NCI-H187 treated with DMSO at 0.1 percent for 48 hours (cell line): ENCODE results near the gene KCNH5.

Experiments used
- DNase-seq: peaks from one replicate; lab custom pipeline; 2025; lab: John Stamatoyannopoulos, UW

The KCNH5 gene

DNA sequence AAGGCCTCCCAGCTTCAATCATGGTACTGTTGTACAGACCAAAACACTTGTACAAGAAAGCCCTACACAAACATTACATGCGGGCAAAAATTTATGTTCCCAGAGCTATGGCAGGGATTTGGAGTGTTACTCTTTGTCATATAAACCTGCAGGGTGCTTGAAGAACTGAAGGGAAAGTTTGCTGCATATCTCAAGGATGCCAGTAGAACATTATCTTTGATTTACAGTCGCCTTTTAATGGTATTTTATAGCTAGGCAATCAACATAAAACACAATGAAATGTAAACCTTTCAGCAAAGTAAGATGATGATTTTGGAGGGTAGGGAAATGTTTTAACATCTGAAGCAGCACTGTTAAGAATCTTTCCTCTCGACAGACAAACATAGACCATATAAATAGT is 305.6 kb downstream of the KCNH5 start:
- peak; percentile 44 for DNase-seq

GRCh38 chr14:62736048-62737043 is 308.9 kb downstream of the KCNH5 start:
- DNase-seq: no peak

DNA sequence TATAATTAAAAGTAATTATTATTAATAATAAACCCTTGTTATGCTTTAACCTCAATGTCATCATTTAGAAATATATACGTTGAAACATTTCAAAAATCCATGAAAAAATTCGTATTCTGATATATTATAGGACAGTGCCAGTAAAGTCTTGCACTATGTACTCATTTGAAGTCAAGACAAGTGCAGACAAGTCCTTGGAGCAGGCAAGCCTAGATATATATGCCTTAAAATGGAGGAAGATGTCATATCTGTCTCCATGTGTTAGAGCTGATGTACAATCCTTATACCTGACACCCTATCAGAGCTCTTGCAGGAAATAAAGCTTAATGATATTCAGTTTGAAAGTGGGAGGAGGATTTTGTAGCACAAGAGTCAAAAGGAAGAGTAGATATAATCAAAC is 310.4 kb downstream of the KCNH5 start:
- no peak for DNase-seq

GRCh38 chr14:62722406-62722805 is 322.9 kb downstream of the KCNH5 start:
- no peak for DNase-seq

- no peak for DNase-seq
These were observed 326.6 kb downstream of the KCNH5 start for GRCh38 chr14:62718629-62719028.

DNA sequence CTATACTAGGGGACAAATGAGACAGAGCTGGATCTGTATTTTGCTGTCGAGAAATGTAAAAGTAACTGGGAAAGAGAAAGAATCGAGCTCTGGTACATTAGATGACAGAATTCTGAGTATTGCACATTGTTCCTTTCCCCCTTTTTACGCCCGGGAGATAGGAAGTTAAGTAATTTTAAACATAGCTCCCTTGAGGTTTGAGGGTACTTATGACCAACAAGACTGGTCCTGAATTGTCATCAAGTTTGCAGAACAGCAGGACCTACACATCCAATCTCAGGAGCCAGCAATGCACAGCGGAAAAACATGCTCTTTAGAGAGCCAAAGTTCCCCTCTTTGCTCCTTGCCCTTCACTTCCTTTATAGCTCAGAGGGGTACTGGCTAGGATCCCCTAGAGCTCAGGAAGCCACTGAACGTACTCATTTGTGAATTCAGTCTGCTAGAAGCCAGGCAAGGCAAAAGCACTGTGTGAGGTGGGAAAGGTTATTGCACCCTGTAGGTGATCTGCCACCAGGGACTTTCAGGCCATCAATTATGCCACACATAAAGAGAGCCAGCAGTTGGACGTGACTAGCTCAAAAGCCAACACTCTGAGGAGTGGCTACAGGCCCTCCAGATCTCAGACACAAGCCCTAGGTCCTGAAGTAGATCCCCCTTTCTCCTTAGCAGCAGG is 333.8 kb downstream of the KCNH5 start:
- DNase-seq: no peak

GRCh38 chr14:62710811-62711210 is 334.4 kb downstream of the KCNH5 start:
- no peak for DNase-seq

DNA sequence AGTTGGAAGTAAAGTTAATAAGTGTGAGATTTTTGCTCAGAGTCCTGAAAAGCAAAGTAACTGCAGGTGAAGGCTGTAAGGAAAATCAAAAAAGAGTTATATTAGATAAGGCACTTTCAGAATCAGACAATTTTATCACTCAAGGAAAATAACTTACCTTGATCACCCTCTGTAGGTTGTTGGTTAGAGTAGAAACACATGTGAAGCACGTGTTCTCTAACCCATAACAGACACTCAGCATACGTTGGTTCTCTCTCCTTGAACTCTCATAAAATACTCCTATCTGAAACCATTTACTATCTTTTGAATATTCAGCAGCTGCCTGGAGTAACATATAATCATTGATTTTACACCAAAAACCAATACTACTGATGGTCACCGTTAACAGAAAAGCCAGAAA is 335.5 kb downstream of the KCNH5 start:
- no peak for DNase-seq

- DNase-seq: no peak
These were observed 339.0 kb downstream of the KCNH5 start for GRCh38 chr14:62706217-62706616.

- DNase-seq: no peak
These were observed 347.8 kb downstream of the KCNH5 start for GRCh38 chr14:62697461-62697860.

GRCh38 chr14:62696929-62697328 is 348.3 kb downstream of the KCNH5 start:
- DNase-seq: no peak

DNA sequence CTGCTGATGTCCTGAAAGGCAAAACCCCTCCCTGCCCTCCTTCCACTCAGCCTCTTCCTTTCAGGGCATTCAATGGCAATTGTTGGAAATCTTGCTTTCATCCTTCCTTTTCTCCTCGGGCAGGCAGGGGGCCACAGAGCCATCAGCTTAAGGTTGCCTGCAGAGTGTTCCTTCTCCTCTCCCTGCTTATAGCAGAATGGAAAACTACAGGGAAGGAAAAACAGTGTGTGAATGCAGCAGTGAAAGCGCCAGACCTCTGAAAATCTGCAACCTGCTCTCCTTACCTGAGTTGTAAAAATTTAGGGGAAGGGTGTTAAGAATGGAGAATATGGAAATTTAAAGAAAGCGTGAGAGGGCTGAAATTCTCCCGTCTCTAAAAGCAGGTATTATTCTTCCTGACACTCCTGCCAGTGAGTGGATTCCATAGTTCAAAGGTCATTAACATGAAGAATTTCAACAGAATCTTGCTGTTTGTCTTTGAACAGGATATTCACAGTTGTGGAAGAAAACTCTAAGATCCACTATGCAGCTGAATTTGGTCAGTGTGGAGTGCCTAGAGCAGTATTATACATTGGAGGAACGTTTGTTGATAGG is 348.8 kb downstream of the KCNH5 start:
- DNase-seq: no peak

DNA sequence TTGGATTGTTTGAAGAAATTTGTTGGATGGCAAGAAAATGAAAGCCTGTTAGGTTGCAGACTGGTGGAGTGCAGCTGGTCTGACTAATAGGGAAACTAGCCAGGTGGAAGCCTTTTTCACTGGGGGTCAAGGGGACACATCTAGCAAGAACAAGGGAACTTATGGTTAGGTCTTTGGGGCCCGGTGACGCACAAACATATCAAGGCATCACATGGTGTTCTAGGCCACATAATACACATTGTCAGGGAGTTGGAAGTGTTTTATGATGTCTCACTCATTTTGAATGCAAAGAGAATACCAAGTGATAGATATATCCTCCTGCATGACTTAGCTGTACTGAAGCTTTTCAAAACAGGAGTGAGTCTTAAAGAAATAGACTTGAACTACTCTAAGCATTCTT is 351.2 kb downstream of the KCNH5 start:
- no peak for DNase-seq

GRCh38 chr14:62692490-62693106 is 352.7 kb downstream of the KCNH5 start:
- DNase-seq: no peak

DNA sequence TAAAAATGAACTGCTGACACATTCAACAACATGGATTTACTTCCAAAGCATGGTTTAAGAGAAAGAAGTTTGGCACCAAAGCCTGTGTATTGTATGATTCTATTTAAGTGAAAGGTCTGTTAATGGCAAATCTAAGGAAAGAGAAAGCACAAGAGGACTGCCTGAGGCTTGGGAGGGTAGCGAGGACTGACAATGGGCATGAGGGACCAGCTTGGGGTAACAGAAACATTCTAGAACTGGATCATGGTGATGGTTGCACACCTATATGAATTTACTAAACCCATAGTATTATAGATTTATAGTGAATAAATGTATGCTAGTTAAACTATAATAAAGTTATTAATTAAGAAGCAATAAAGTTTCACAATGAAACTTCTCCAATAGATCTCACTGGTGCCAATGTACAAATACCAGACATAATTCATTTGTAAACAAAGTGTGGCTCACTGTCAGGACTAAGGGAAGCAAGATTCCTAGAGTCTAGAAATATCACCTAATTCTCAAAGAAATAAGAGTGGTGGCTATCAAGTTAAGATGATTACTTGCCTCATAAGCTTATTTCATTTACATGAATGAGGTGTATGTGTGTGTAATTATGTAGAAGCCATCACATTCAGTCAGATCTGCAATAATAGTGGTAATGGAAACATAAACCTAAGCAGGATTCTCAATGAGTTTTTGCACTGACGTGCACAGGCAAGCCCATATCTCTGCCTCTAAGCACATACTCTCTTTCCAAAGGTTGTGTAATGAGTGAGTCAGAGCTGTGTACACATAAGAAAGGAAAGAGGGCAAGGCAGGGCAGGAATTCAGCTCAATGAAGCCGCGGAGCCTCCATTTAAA is 353.4 kb downstream of the KCNH5 start:
- peak; percentile 29 for DNase-seq

- no peak for DNase-seq
These were observed 355.5 kb downstream of the KCNH5 start for GRCh38 chr14:62689733-62690132.

DNA sequence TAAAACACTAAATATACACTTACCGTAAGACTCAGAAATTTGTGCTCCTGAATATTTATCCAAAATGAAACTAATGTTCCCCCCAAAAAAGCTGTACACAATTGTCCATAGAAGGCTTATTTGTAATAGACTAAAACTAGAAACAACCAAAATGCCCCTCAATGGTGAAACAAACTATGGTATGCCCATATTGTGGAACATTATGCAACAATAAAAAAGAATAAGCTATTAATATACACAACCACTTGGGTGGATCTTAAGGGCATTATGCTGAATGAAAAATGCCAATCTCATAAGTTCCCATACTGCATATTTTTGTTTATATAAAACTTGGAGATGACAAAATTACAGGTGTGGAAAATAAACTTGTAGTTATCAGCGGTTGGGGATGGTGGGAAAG is 357.4 kb downstream of the KCNH5 start:
- no peak for DNase-seq

GRCh38 chr14:62684376-62684775 is 360.9 kb downstream of the KCNH5 start:
- DNase-seq: no peak

- DNase-seq: no peak
These were observed 363.1 kb downstream of the KCNH5 start for GRCh38 chr14:62682208-62682607.

DNA sequence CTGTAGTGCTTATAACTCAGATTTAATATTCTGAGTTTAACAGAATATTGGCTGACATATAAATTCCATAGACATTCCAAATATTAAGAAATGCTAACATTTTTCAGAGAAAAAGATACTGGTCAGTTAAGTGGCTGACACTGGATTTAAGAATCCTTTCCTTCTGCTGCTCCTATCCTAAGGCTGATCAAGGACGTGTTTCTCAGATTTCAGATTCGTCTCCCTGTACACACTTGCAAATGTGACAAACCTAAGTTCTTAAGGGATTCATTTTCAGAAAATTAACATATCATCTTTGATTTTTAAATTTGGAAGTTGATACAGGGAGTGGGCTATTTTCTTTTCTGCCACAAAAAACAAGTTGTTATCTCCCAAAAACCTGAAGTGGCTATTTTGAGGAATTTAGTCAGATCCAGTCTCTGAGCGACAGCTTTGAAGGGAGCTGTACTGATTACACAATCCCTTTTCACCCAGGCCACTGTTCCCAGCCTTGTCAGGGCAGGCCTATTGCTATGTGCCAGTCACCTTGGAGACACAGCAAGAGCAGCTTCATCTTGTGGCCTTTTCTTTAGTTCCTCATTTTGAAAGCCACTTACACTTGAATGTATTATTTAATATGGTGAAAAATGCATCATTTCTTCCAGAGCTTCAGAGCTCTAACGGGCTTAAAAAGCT is 370.6 kb downstream of the KCNH5 start:
- no peak for DNase-seq
